ENCODE results near the gene WNT2.

The WNT2 gene

DNA sequence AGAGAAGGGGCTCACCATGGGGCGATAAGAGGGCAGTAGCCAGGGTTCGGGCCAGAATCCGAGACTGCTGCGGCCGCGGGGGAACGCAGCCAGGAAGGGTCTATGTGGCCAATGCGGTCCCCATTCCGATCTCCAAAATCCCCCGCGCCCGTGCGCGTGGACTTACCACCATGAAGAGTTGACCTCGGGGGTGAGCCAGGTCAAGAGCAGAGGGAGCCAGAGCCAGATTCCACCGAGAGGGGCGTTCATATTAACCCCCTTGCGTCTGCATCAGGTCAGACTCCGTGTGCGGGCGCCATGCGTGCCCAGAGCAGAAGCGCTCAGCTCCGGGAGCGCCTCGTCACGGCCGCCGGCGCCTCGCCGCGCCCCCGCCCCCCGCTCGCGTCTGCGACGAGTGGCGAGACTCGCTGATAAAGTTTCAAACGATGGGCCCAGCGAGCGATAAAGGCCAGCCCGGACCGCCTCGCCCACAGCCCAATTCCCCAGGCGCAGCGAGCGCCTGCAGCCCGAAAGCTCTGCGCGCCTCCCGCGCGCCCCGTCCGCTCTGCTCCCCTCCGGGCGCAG lies at the start of gene WNT2:
TSS of gene WNT2 (minus strand) at position 318 of the 564 bp plus-strand sequence. CDS start at position 249, 69 bp downstream.
- no peak for DNase-seq (ENCODE audit: low read depth in 1 of 2, low spot score in 1 of 2)

- no peak for DNase-seq (ENCODE audit: low read depth in 1 of 2, low spot score in 1 of 2)
Measured at GRCh38 chr7:117372073-117372472, 49.2 kb upstream of the WNT2 start.

DNA sequence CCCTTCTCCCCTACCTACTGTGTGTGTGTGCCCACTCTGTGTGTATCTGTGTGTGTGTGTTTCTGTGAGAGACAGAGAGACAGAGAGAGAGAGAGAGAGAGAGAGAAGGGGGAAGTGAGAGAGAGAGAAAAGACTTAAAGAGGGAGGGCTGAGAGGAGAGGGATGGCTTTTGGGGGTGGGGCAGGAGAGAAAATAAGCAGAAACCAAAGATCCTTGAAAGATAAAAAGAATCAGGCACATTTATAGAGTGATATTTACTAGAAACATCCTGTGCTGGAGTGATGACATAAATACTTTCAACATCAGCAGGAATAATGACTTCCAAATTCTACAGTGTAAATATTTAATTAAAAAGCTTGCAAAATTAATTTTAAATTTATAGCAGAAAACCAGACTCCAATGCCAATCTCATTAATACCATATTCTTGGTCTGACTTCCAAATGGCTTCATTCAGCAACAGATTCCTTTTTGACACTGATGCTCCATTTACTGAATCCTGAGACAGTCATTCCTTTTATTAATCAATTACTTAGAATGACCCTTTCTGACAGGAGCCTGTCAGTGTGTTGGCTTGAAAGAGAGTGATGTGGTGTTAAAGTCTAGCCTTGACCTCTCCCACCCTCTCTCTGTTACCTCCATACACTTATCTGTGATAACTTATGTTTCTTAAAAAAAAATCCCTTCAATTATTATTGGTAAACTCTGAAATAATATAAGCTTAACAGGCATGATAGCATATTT lies 41.7 kb upstream of the WNT2 start:
- DNase-seq (ENCODE audit: low read depth in 1 of 2, low spot score in 1 of 2): no peak

GRCh38 chr7:117362294-117362888 lies 39.5 kb upstream of the WNT2 start:
- DNase-seq (ENCODE audit: low read depth in 1 of 2, low spot score in 1 of 2): no peak

DNA sequence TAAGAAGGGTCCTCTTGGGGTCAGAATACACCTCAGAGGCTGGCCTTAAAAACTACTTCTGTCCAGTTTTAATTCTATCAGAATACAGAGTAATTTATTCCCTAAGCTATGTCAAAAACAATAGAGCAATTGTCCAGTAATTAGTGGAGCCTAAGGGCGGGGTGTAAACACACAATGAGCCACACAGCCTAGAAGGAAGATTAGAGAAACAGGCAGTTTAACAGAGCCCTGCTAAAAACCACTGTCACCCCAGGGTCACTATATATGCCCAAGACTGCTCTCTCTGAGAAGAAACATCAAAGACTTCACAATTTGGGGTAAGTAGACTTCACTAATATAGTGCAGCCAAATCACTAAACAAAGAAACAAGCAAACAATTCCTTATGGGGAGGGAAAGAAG lies 27.2 kb upstream of the WNT2 start:
- no peak for DNase-seq (ENCODE audit: low read depth in 1 of 2, low spot score in 1 of 2)

DNA sequence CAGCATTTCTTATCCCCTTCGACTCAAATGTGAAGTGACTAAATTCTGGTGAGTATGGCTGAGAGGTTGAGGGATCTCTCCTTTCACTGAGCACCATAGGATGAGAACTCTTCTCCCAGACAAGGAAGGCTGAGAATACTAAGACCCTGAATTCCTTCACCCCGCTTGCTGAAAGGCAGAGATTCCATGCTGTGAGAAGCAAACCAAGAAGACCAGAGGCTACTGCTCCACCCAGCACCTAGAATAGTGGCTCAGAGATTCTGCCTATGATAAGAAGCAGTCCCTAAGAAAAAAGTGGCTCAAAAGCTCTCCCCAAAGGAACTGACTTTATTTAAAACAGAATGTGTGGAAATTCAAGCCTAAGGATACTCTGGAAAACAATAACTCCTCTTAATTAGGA lies 26.7 kb upstream of the WNT2 start:
- DNase-seq (ENCODE audit: low read depth in 1 of 2, low spot score in 1 of 2): no peak

GRCh38 chr7:117347962-117348672 lies 25.3 kb upstream of the WNT2 start:
- no peak for DNase-seq (ENCODE audit: low read depth in 1 of 2, low spot score in 1 of 2)

DNA sequence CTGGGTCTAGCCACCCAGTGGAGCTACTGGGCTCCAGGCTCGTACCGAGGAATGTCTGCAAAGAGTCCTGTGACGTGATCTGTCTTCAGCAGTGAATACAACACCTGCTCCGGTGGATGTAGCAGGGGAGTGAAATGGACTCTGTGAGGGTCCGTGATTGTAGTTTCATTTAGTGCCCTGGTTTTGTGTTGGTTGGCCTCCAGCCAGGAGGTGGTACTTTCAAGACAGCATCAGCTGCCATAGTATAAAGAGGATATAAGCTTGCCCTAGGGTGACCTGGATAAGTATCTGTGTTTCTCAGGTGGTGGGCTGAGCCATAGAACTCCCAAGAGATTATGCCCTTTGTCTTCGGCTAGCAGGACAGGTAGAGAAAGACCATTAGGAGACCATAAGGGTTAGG lies 24.6 kb upstream of the WNT2 start:
- no peak for DNase-seq (ENCODE audit: low read depth in 1 of 2, low spot score in 1 of 2)

- DNase-seq (ENCODE audit: low read depth in 1 of 2, low spot score in 1 of 2): no peak
Measured at GRCh38 chr7:117346161-117346560, 23.3 kb upstream of the WNT2 start.

- DNase-seq (ENCODE audit: low read depth in 1 of 2, low spot score in 1 of 2): no peak
Measured at GRCh38 chr7:117338020-117338419, 15.2 kb upstream of the WNT2 start.

DNA sequence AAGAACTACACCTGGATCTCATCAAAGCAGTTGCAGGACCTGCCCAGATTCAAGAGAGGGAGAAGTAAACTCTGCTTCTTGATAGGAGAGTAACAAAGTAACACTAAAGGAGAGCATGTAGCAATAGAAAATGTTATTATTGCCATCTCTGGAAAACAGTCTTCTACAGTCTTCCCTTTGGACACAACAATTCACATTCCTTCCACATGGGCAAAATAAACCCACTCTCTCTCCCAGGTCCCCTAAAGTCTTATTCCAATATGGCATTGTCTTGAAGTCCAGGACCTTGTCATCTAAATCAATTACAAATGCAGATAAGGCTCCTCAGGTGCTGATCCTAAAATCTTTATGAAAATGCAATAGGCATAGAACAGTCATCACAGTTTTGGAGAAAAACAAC lies 10.3 kb upstream of the WNT2 start:
- DNase-seq (ENCODE audit: low read depth in 1 of 2, low spot score in 1 of 2): no peak

GRCh38 chr7:117332031-117332430 lies 9.2 kb upstream of the WNT2 start:
- no peak for DNase-seq (ENCODE audit: low read depth in 1 of 2, low spot score in 1 of 2)

GRCh38 chr7:117325836-117326235 lies 3.0 kb upstream of the WNT2 start:
- DNase-seq (ENCODE audit: low read depth in 1 of 2, low spot score in 1 of 2): no peak

GRCh38 chr7:117324960-117325359 lies 2.1 kb upstream of the WNT2 start:
- DNase-seq (ENCODE audit: low read depth in 1 of 2, low spot score in 1 of 2): no peak

DNA sequence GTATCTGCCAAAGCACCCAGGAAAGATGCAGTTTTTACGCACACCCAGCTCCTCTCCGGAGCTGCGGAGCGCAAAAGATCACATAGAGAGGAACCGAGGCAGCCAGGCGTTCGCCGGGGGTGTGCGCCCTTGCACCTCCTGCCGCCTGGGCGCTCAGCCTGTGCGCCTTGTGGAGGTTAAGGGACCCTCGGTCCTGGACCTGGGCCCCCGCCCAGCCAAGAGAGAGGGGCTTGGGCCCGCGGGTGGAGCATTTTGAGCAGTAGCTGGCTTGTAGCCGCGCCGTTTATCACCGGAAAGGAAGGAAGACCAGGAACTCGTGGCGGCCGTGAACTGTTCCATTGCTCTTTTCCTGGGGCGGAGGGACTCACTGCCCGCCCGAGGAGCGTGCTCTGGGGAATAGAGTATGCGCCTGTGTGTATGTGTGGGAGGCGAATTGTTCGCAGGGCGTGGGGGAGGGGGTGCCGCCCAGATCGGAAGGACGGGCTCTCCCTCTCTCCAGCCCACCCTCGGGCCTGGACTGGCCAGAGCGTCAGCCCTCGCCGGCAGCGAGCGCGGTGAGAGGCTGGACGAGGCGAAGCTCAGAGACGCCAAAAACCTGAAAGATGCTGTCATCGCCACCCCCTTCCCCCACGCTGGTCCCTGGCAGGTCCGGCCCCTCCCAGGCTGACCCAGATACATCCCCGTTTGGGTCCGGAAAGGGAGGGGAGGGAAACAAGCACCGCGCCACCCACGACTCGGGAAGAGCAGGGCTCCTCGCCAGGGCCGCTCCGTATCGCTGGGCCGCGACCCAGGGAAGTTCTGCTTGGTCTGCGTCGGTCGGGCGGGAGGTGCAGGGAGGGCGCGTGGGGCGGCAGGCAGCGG lies 1.2 kb upstream of the WNT2 start:
- DNase-seq (ENCODE audit: low read depth in 1 of 2, low spot score in 1 of 2): no peak

- no peak for DNase-seq (ENCODE audit: low read depth in 1 of 2, low spot score in 1 of 2)
Measured at GRCh38 chr7:117323305-117323850, 520 bp upstream of the WNT2 start.

DNA sequence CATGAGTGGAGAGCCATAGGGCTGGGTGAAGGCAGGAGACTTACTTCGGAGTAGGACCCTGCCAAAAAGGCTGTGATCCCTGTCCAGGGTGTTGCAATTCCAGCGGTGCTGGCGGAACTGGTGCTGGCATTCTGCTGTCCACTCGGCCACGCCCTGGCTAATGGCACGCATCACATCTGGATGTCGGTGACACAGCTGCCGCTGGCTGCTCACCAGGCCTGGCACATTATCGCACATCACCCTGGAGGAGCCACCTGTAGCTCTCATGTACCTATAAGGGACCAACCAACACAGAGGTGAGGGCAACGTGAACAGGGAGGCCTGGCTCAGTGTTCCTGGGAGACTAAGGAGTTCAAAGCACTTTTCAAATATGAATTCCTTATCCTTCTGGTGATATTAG lies 2.3 kb downstream of the WNT2 start:
- no peak for DNase-seq (ENCODE audit: low read depth in 1 of 2, low spot score in 1 of 2)

DNA sequence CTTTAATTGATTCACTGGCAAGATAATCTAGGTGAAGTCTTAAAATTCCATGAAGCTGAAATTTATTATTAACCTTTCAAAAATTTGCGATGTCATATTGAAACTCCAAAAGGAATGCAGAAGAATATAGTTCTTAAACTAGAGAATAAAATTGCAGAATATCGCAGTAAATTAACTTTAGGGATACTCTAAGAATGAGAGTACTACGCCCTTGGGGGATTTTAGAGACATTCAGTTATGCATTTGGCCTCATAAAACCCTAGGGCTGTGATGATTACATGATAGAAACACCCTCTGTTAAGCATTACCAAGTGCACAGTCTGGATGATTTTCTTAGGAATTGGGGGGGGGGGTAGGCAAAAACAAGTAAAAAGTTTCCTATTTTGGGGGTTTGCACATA lies 3.7 kb downstream of the WNT2 start:
- no peak for DNase-seq (ENCODE audit: low read depth in 1 of 2, low spot score in 1 of 2)

- no peak for DNase-seq (ENCODE audit: low read depth in 1 of 2, low spot score in 1 of 2)
Measured at GRCh38 chr7:117313582-117313981, 9.3 kb downstream of the WNT2 start.

DNA sequence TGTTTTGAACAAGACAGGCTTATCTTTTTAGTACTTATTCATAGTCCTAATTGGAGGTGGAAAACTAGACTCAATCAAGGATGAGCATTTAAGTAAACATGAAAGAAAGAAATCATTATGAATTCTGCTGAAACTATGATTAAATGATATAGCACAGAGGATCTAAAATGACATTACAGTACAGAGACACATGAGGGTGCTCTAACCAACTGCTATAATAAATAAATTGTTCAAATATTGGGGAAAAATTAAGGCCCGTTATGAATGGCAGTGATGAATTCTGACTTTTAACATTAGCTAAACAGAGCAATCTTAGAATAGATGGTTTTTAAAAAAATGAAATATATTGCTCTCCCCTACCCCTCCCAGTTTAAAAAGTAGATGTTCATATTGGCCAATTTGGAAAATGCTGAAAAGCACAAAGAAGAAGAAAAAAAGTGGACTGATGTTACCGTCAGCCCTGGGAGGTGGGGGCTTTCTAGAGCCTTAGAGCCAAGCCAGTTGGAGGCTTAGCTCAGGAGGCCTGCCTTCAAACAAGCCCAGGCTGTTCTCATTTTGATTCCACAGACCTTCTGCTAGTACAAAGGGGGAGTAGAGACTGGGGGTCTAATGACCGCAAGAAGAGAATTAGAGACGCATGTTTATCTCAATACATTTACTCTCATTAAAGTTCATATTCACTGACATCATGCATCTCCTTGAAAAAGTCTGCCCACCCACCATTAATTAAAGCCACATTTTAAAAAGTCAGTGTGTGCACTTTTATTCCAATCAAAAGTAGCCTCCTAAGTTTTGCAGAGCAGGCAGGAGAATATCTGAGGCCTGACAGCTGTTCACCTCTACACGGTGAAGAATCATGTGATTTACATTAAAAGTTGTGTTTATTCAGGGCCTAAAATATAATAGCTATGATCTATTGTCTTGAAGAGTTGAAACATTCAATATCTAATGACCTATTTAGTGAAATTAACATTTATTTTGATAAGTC lies 10.0 kb downstream of the WNT2 start:
- DNase-seq (ENCODE audit: low read depth in 1 of 2, low spot score in 1 of 2): no peak
